B cell (primary cell): ENCODE measurements around the gene SLC16A7. TPM values are rescaled to one million over a fixed set of nuclear protein-coding genes. Genes with fewer than 3 reads are reported as not detected.

Experiments used
- ATAC-seq: fragments of 200-7000 bp; cut with Tn5 transposase; one replicate; pipeline ENCODE4 v1.10.0; 2021; ENCODE audit warnings: low read depth, mild to moderate bottlenecking, moderate number of reproducible peaks, moderate library complexity
- CTCF ChIA-PET: fragments of 350-600 bp; sonication (Branson Sonifier 250); formaldehyde crosslinking; loops from one replicate; lab custom pipeline; 2021; ENCODE audit warnings: antibody characterized with exemption, inconsistent platforms; lab: Charles Lee
- POLR2A ChIA-PET: fragments of 350-600 bp; sonication (Branson Sonifier 250); formaldehyde crosslinking; loops from one replicate; lab custom pipeline; 2021; ENCODE audit warnings: antibody characterized with exemption; lab: Charles Lee
- DNase-seq: peaks from one replicate; pipeline ENCODE4 v3.0.0; 2013
- H2AFZ ChIP-seq: 2 replicates; pipeline ENCODE4 v1.6.1; 2012; ENCODE audit warnings: mild to moderate bottlenecking, low read depth, low read length; ENCODE audit not compliant: insufficient read depth, poor library complexity, severe bottlenecking
- H3K27ac ChIP-seq, 2 donors: 1 replicate in 1 of 2; 2 replicates in 1 of 2; pipeline ENCODE4 v1.5.1; 2012 to 2013; ENCODE audit warnings: low read length in 2 of 2, mild to moderate bottlenecking in 2 of 2, moderate library complexity in 1 of 2
- H3K27me3 ChIP-seq, 4 experiments: fragments of 200-600 bp in 1 of 4; sonication (generic) in 1 of 4; replicated peaks in 1 of 4; 1 replicate in 2 of 4; 2 replicates in 2 of 4; pipeline versions ENCODE4 v1.6.1 to v1.7.0; 2013 to 2016; ENCODE audit warnings: low read length in 3 of 4, mild to moderate bottlenecking in 2 of 4, mixed read lengths in 1 of 4, moderate library complexity in 1 of 4; ENCODE audit not compliant: insufficient read depth in 4 of 4, control insufficient read depth in 3 of 4; ENCODE audit errors: control extremely low read depth in 1 of 4
- H3K36me3 ChIP-seq, 2 experiments: replicated peaks in 1 of 2; 1 replicate in 1 of 2; 2 replicates in 1 of 2; pipeline versions ENCODE4 v1.6.1 to v1.7.1; 2013; ENCODE audit warnings: low read length in 1 of 2; ENCODE audit not compliant: insufficient read depth in 2 of 2, control insufficient read depth in 1 of 2; ENCODE audit errors: control extremely low read depth in 1 of 2, extremely low read depth in 1 of 2
- H3K4me1 ChIP-seq, 2 donors: fragments of 200-600 bp in 1 of 2; sonication (generic) in 1 of 2; 1 replicate in 1 of 2; 2 replicates in 1 of 2; pipeline versions ENCODE4 v1.5.1 to v1.6.1; 2013 to 2017; ENCODE audit warnings: low read length in 2 of 2; ENCODE audit not compliant: control insufficient read depth in 2 of 2, insufficient read depth in 2 of 2
- H3K4me2 ChIP-seq: replicated peaks from 2 replicates; pipeline ENCODE3; 2012; ENCODE audit warnings: mild to moderate bottlenecking, low read depth, low read length; ENCODE audit not compliant: poor library complexity, severe bottlenecking
- H3K4me3 ChIP-seq, 5 experiments: fragments of 200-600 bp in 1 of 5; sonication (generic) in 1 of 5; 1 replicate in 3 of 5; 2 replicates in 2 of 5; pipeline versions ENCODE4 v1.5.1 to v1.7.0; 2011 to 2016; ENCODE audit warnings: low read length in 4 of 5, mild to moderate bottlenecking in 4 of 5, low read depth in 2 of 5, control low read depth in 1 of 5, moderate library complexity in 1 of 5; ENCODE audit not compliant: insufficient read depth in 1 of 5; ENCODE audit errors: control extremely low read depth in 1 of 5, extremely low read depth in 1 of 5
- H3K79me2 ChIP-seq: fragments of 200-600 bp; sonication (generic); one replicate; pipeline ENCODE4 v1.6.0; 2016; ENCODE audit warnings: low read length; ENCODE audit not compliant: control insufficient read depth, insufficient read depth
- H3K9ac ChIP-seq: fragments of 200-600 bp; sonication (generic); 2 replicates; pipeline ENCODE4 v1.6.1; 2017; ENCODE audit warnings: mild to moderate bottlenecking, low read length, moderate library complexity
- H3K9me3 ChIP-seq, 3 donors: one replicate each; pipeline versions ENCODE4 v1.6.1 to v1.7.1; 2013; ENCODE audit warnings: low read length in 2 of 3; ENCODE audit not compliant: control insufficient read depth in 2 of 3, insufficient read depth in 1 of 3; ENCODE audit errors: control extremely low read depth in 1 of 3
- H4K20me1 ChIP-seq: 2 replicates; pipeline ENCODE4 v1.6.0; 2012; ENCODE audit warnings: mild to moderate bottlenecking, low read length; ENCODE audit not compliant: insufficient read depth, control insufficient read depth, poor library complexity, severe bottlenecking
- H3K27ac Mint-ChIP-seq: one replicate; pipeline ENCODE4 v1.8.0; 2021; ENCODE audit warnings: mixed read lengths
- H3K27me3 Mint-ChIP-seq: one replicate; pipeline ENCODE4 v1.8.0; 2021; ENCODE audit warnings: mixed read lengths
- H3K4me1 Mint-ChIP-seq: one replicate; pipeline ENCODE4 v1.8.0; 2021; ENCODE audit warnings: mixed read lengths
- H3K4me3 Mint-ChIP-seq: one replicate; pipeline ENCODE4 v1.8.0; 2021; ENCODE audit warnings: mixed read lengths
- H3K9me3 Mint-ChIP-seq: one replicate; pipeline ENCODE4 v1.8.0; 2022; ENCODE audit warnings: mixed read lengths; ENCODE audit not compliant: insufficient read depth
- EZH2 ChIP-seq: IDR thresholded peaks from 2 replicates; pipeline ENCODE4 v1.6.1; 2012; ENCODE audit warnings: borderline replicate concordance, low read depth, mild to moderate bottlenecking, moderate library complexity, low read length; ENCODE audit not compliant: insufficient read depth, poor library complexity, severe bottlenecking
- WGBS: methylation state at CpG from one replicate; pipeline ENCODE4 v1.1.5; 2013; ENCODE audit warnings: missing lambda C conversion rate; ENCODE audit not compliant: insufficient coverage; 5-methylcytosine and 5-hydroxymethylcytosine counted together
- intact Hi-C: fragments of 100-400 bp; cut with micrococcal nuclease; formaldehyde crosslinking; loops from one replicate; pipeline ENCODE4 v1.10.0; 2022
- polyA plus RNA-seq: library from polyadenylated mRNA; depleted of rRNA; stranded (reverse); fragments of >200 nt; gene quantifications from 2 replicates; pipeline ENCODE4 v1.2.3, GENCODE V29; 2012
- total RNA-seq, 2 donors: library from RNA; stranded (reverse); fragments of 120-200 nt in 1 of 2; gene quantifications; 1 replicate in 1 of 2; 2 replicates in 1 of 2; pipeline versions ENCODE4 v1.2.3 to v1.2.4, GENCODE V29; 2013 to 2022
- TF ChIP-seq, protein P1 (sequence below): fragments of 200-600 bp; IDR thresholded peaks from one replicate; pipeline ENCODE4 v1.8.0; 2022; ENCODE audit warnings: antibody characterized with exemption, mild to moderate bottlenecking

SLC16A7 gene
- total and polyA plus RNA-seq, 2 donors (not counting 1 experiment from before 2014, with no cell fraction given) = 11.6 to 32.7 TPM

DNA sequence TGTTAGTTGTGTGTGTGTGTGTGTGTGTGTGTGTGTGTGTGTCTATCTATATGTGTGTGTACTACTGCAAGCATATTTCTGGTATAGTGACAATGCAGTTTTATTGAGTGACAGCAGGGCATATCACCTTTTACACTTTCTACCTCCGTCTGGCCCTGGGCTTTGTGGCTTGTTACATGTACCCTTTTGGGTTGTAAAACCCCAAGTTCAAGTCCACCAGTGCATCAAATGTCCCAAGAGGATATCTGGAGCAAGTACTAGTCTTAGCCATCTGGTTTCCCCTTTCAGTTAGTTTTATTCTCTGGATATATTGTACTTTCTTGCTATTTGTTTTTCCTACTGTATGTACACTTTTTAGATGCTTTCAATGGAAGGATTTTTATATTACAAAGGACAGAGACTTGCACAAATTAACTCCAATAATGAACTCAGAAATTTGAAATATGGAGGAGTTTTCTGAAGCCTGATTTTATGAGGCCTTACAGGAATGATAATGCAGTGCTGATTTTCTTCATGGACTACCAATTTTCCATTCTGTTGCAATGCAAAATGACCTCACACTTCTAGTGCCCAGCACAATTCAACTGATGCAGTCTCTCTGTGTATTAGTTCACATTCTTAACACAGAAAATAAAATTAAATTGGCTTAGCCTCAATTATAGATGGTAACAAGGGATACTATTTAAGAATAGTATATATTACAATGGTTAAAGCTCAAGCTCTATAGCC lies 29.1 kb downstream of the SLC16A7 start:
- no peak overlapping the region for H3K27ac Mint-ChIP-seq
- Histone ChIP-seq H3K4me2 (no peak overlapping the region), H3K27ac (no peak overlapping the region), H2AFZ (no peak overlapping the region), H3K9me3 (no peaks in the 10 kb centered on the region), H3K27me3 (no peaks in the 10 kb centered on the region), H4K20me1 (peaks cover 16% of the 10 kb centered on the region), H3K4me1 (peaks cover 13 to 15% of the 10 kb centered on the region in 2 donors), H3K36me3 (no peaks in the 10 kb centered on the region), H3K79me2 (peaks cover 68% of the 10 kb centered on the region), H3K9ac (no peak overlapping the region), H3K4me3 (no peak overlapping the region)
- POLR2A ChIA-PET = no interaction called here
- H3K4me3 Mint-ChIP-seq = no peak overlapping the region
- ATAC-seq (no peak), DNase-seq (no peak)
- H3K27me3 Mint-ChIP-seq = no peaks in the 10 kb centered on the region
- CTCF ChIA-PET = no interaction called here
- 40% methylated on average over 1 of the region's 1 CpG for WGBS
- no peaks in the 10 kb centered on the region for H3K9me3 Mint-ChIP-seq
- peaks cover 27% of the 10 kb centered on the region for H3K4me1 Mint-ChIP-seq
- intact Hi-C loops = no loop called here
- TF ChIP-seq EZH2 = no peak
- TF ChIP-seq, protein P1, sequence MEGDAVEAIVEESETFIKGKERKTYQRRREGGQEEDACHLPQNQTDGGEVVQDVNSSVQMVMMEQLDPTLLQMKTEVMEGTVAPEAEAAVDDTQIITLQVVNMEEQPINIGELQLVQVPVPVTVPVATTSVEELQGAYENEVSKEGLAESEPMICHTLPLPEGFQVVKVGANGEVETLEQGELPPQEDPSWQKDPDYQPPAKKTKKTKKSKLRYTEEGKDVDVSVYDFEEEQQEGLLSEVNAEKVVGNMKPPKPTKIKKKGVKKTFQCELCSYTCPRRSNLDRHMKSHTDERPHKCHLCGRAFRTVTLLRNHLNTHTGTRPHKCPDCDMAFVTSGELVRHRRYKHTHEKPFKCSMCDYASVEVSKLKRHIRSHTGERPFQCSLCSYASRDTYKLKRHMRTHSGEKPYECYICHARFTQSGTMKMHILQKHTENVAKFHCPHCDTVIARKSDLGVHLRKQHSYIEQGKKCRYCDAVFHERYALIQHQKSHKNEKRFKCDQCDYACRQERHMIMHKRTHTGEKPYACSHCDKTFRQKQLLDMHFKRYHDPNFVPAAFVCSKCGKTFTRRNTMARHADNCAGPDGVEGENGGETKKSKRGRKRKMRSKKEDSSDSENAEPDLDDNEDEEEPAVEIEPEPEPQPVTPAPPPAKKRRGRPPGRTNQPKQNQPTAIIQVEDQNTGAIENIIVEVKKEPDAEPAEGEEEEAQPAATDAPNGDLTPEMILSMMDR = no peak

GRCh38 chr12:59626382-59626781 lies 30.6 kb downstream of the SLC16A7 start:
- Mint-ChIP-seq H3K27me3 (no peaks in the 10 kb centered on the region), H3K4me1 (peaks cover 13% of the 10 kb centered on the region), H3K9me3 (no peaks in the 10 kb centered on the region), H3K27ac (no peak overlapping the region), H3K4me3 (no peak overlapping the region)
- Histone ChIP-seq H3K9me3 (no peaks in the 10 kb centered on the region), H3K27ac (no peak overlapping the region), H3K4me1 (peaks cover 0 to under 1% of the 10 kb centered on the region in 2 donors), H2AFZ (no peak overlapping the region), H3K4me2 (no peak overlapping the region), H3K36me3 (no peaks in the 10 kb centered on the region), H3K79me2 (peaks cover 81% of the 10 kb centered on the region), H3K27me3 (no peaks in the 10 kb centered on the region), H3K4me3 (no peak overlapping the region), H3K9ac (no peak overlapping the region), H4K20me1 (peaks cover 16% of the 10 kb centered on the region)
- intact Hi-C loops = no loop called here
- WGBS = no CpG with 5 or more reads among the region's 1 CpG
- ATAC-seq = no peak
- TF ChIP-seq EZH2 = no peak
- TF ChIP-seq, protein P1 = no peak
- DNase-seq = no peak
- ChIA-PET CTCF (no interaction called here), POLR2A (no interaction called here)
